Activated B cell treated with CpG ODN at 0.5 μM for 24 hours (primary cell): ENCODE data around the gene NLRP9. TPM values are rescaled to one million over a fixed set of nuclear protein-coding genes. Genes with fewer than 3 reads are reported as not detected.

ENCODE experiments used
- ATAC-seq: fragments of 200-7000 bp; cut with Tn5 transposase; one replicate; pipeline ENCODE4 v1.10.0; 2021; ENCODE audit warnings: low read depth, mild to moderate bottlenecking, moderate library complexity
- CTCF ChIA-PET: fragments of 350-600 bp; sonication (Branson Sonifier 250); formaldehyde crosslinking; loops from one replicate; lab custom pipeline; 2021; ENCODE audit warnings: antibody characterized with exemption; lab: Charles Lee
- POLR2A ChIA-PET: fragments of 350-600 bp; sonication (Branson Sonifier 250); formaldehyde crosslinking; loops from one replicate; lab custom pipeline; 2021; ENCODE audit warnings: antibody characterized with exemption; lab: Charles Lee
- DNase-seq: peaks from one replicate; pipeline ENCODE4 v3.0.0; 2022
- H3K27ac Mint-ChIP-seq: one replicate; pipeline ENCODE4 v1.8.0; 2020; ENCODE audit warnings: mixed read lengths
- H3K27me3 Mint-ChIP-seq: one replicate; pipeline ENCODE4 v1.8.0; 2021; ENCODE audit warnings: mixed read lengths
- H3K36me3 Mint-ChIP-seq: one replicate; pipeline ENCODE4 v1.8.0; 2021; ENCODE audit warnings: low read depth, mixed read lengths
- H3K4me1 Mint-ChIP-seq: one replicate; pipeline ENCODE4 v1.8.0; 2021; ENCODE audit warnings: mixed read lengths
- H3K4me3 Mint-ChIP-seq: one replicate; pipeline ENCODE4 v1.8.0; 2020; ENCODE audit warnings: mild to moderate bottlenecking, mixed read lengths
- H3K9me3 Mint-ChIP-seq: one replicate; pipeline ENCODE4 v1.8.0; 2020; ENCODE audit warnings: mixed read lengths
- intact Hi-C: fragments of 100-400 bp; cut with micrococcal nuclease; formaldehyde crosslinking; loops from one replicate; pipeline ENCODE4 v1.15.1; 2024
- total RNA-seq: library from RNA; stranded (reverse); gene quantifications from 2 replicates; pipeline ENCODE4 v1.2.3, GENCODE V29; 2022
- TF ChIP-seq, protein P1 (sequence below): fragments of 200-600 bp; IDR thresholded peaks from one replicate; pipeline ENCODE4 v1.8.0; 2022; ENCODE audit warnings: antibody characterized with exemption, mild to moderate bottlenecking

NLRP9 gene
- total RNA-seq, 1 donor from 2014 or later: not detected

DNA sequence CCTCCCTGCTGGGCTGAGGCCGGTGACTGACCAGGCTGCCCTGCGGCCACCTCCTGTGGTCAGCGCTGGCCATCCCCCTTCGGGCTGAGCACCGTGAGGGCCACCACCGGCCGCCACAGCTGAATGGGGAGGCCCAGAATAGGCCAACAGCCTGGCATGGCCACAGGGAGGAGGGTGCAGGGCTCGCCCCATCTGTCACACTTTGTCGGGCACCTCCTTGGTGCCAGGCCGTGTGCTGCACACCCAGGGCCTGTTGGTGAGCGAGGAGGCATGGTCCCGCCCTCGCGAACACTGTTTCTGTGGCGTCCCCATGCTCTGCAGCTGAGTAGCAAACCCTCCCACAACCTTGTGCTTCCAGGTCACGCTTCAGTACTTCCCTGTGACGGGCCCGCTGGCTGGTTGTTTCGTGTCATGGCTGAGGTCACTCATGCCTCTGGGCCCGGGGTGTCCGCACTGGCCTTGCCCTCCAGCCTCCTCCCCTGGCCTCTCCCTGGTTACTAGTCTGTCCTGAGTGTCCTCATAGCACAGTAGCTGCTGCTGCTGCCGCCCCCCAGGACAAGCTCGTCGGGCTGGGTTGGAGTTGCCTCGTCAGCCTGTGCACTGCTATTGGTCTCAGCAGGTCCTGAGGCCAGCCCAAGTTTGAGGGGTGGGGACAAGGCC, 48.0 kb downstream of the NLRP9 start:
- intact Hi-C loops: no loop called here
- Mint-ChIP-seq H3K9me3 (no peaks in the 10 kb centered on the region), H3K4me1 (peaks cover 32% of the 10 kb centered on the region), H3K4me3 (no peak overlapping the region), H3K27ac (no peak overlapping the region), H3K36me3 (peaks cover 67% of the 10 kb centered on the region), H3K27me3 (no peaks in the 10 kb centered on the region)
- ChIA-PET POLR2A (no interaction called here), CTCF (no interaction called here)
- ATAC-seq (no peak), DNase-seq (no peak)
- TF ChIP-seq, protein P1, sequence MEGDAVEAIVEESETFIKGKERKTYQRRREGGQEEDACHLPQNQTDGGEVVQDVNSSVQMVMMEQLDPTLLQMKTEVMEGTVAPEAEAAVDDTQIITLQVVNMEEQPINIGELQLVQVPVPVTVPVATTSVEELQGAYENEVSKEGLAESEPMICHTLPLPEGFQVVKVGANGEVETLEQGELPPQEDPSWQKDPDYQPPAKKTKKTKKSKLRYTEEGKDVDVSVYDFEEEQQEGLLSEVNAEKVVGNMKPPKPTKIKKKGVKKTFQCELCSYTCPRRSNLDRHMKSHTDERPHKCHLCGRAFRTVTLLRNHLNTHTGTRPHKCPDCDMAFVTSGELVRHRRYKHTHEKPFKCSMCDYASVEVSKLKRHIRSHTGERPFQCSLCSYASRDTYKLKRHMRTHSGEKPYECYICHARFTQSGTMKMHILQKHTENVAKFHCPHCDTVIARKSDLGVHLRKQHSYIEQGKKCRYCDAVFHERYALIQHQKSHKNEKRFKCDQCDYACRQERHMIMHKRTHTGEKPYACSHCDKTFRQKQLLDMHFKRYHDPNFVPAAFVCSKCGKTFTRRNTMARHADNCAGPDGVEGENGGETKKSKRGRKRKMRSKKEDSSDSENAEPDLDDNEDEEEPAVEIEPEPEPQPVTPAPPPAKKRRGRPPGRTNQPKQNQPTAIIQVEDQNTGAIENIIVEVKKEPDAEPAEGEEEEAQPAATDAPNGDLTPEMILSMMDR: no peak

DNA sequence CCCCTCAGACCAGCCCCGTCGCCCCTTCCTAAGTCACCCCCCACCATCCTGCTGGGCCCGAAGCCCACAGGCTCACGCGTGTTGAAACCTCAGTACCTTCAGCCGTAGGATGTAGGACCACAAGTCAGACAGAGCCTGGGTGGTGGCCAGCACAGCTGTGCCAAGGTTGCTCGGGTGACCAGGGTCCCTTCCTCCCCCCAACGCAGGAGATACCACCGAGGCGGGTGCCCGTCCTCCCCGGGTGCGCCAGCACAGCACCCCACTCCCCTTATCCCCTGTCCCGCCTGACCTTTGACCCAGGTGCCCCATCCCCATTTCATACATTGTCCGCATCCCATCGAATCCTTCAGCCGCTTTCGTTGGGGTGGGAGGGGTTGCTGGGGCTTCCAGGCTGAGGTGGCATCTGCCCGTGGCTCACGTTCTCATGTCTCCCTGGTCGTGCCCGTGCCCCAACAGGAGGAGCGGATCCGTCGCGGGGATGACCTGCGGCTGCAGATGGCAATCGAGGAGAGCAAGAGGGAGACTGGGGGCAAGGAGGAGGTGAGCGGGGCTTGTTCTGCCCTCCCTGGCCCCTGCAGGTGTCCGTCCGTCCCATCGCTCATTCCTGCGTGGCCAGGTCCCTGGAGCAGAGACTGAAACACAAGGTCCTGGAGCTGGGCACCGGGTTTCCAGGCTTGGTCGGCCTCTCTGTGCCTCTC, 48.6 kb downstream of the NLRP9 start:
- H3K27me3 Mint-ChIP-seq: no peaks in the 10 kb centered on the region
- peaks cover 69% of the 10 kb centered on the region for H3K36me3 Mint-ChIP-seq
- no peak overlapping the region for H3K4me3 Mint-ChIP-seq
- ATAC-seq: no peak
- DNase-seq: no peak
- H3K4me1 Mint-ChIP-seq: peaks cover 32% of the 10 kb centered on the region
- H3K27ac Mint-ChIP-seq: no peak overlapping the region
- ChIA-PET CTCF (no interaction called here), POLR2A (no interaction called here)
- H3K9me3 Mint-ChIP-seq: no peaks in the 10 kb centered on the region
- TF ChIP-seq, protein P1: no peak
- intact Hi-C loops: no loop called here

DNA sequence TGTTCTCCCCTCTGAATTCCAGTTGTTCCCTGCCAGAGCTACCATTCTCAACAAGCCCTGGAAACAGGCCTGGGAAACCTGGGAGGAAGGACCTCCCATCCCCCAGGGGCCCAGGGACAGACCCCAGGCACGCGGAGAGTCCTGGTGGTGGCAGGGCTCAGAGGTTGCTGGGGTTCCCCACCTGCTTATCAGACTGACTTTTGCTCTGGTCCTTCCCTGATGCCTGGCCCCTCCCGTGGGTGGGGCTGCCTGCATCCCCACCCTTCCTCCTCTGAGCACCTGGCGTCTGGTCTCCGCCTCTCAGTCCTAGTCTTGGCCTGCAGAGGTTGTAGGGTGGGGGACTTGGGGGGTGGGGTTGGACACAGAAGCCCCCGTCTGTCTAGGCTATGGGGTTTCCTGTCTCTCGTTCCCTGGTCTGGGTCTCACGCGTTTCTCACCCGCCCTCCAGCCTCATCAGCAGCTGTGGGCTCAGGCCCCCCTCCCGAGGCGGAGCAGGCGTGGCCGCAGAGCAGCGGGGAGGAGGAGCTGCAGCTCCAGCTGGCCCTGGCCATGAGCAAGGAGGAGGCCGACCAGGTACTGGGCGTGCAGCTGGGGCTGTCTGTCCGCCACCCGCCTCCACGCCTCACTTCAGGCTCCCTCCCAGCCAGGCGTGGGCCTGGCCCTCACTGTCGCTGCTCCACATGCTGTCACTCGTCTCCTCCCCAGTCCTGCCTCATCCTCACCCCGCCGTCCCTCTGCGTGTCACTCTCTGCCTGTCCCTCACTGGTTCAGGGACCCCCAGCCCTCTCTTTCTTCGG, 49.6 kb downstream of the NLRP9 start:
- Mint-ChIP-seq H3K4me1 (peaks cover 35% of the 10 kb centered on the region), H3K4me3 (no peak overlapping the region), H3K27ac (no peak overlapping the region), H3K27me3 (no peaks in the 10 kb centered on the region), H3K9me3 (no peaks in the 10 kb centered on the region), H3K36me3 (peaks cover 70% of the 10 kb centered on the region)
- POLR2A ChIA-PET: interaction anchor here (0.5 kb wide), 1 partner anchor 43 kb away, joined by 4 read pairs; no protein-coding TSS in a partner anchor
- ATAC-seq: peak; percentile 64
- intact Hi-C loops: no loop called here
- DNase-seq: no peak
- TF ChIP-seq, protein P1: no peak
- CTCF ChIA-PET: no interaction called here

DNA sequence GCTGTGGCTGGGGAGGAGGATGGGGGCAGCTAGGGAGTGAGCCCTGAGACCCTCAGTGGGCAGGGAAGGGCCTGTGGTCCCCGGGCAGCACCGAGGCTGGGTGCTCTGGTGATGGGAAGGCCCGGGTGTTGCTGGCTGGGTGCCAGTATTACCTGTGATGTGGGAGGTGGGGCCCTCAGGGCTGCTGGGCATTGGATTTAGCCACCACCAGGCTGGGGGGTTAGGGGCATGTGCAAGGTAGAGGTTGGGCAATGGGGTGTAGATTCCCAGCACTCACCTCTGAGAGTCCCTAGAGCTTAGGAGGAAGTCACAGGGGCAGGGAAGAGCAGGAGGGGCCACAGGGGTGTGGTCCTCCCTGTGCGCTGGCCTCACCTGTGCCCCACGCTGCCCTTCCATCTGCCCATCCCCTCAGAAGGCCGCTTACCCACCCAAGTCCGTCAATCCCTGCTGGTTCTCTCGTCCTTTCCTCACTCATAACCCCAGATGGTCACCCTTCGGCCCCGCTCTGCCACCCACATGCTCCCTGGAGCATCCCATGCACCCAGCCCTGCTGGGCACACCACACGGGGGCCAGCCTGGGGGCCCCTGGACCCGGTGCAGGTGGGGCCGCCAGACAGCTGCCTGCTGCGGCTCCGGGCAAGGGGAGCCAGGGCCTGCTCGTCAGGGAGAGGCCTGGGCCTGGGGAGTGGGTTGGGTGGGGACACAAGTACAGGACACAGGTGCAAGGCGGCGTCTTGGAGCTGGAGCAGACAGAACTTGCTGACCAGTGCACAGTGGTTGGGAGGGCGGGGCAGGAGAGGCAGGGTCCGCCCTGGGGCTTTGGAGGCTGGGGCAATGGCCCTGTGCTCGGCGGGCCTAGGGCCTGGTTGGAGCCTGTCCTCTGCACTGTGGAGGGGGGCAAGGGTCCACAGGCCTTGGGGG, 50.7 kb downstream of the NLRP9 start:
- peak overlapping the region; percentile 46 for H3K27ac Mint-ChIP-seq
- H3K9me3 Mint-ChIP-seq: no peaks in the 10 kb centered on the region
- DNase-seq: no peak
- H3K36me3 Mint-ChIP-seq: peaks cover 73% of the 10 kb centered on the region
- H3K4me1 Mint-ChIP-seq: peaks cover 36% of the 10 kb centered on the region
- CTCF ChIA-PET: no interaction called here
- POLR2A ChIA-PET: no interaction called here
- no peaks in the 10 kb centered on the region for H3K27me3 Mint-ChIP-seq
- ATAC-seq: no peak
- intact Hi-C loops: no loop called here
- TF ChIP-seq, protein P1: no peak
- H3K4me3 Mint-ChIP-seq: no peak overlapping the region
